Activated CD8-positive, alpha-beta T cell treated with anti-CD3 and anti-CD28 coated beads for 36 hours (primary cell): ENCODE data around the gene KIRREL2. TPM values are rescaled to one million over a fixed set of nuclear protein-coding genes. Genes with fewer than 3 reads are reported as not detected.

ENCODE experiments used
- ATAC-seq: fragments of 200-7000 bp; cut with Tn5 transposase; one replicate; pipeline ENCODE4 v1.10.0; 2021; ENCODE audit warnings: mild to moderate bottlenecking, moderate library complexity
- CTCF ChIA-PET: fragments of 350-600 bp; sonication (Branson Sonifier 250); formaldehyde crosslinking; loops from one replicate; lab custom pipeline; 2021; ENCODE audit warnings: antibody characterized with exemption; lab: Charles Lee
- POLR2A ChIA-PET: fragments of 350-600 bp; sonication (Branson Sonifier 250); formaldehyde crosslinking; loops from one replicate; lab custom pipeline; 2021; ENCODE audit warnings: antibody characterized with exemption; lab: Charles Lee
- DNase-seq: peaks from one replicate; pipeline ENCODE4 v3.0.0-alpha.2; 2020
- H3K27ac Mint-ChIP-seq: one replicate; pipeline ENCODE4 v1.8.0; 2021; ENCODE audit warnings: mild to moderate bottlenecking, mixed read lengths
- H3K27me3 Mint-ChIP-seq: one replicate; pipeline ENCODE4 v1.8.0; 2021; ENCODE audit warnings: mixed read lengths
- H3K36me3 Mint-ChIP-seq: one replicate; pipeline ENCODE4 v1.8.0; 2021; ENCODE audit warnings: low read depth, mixed read lengths
- H3K4me1 Mint-ChIP-seq: one replicate; pipeline ENCODE4 v1.8.0; 2021; ENCODE audit warnings: low read depth, mixed read lengths
- H3K4me3 Mint-ChIP-seq: one replicate; pipeline ENCODE4 v1.8.0; 2021; ENCODE audit warnings: mild to moderate bottlenecking, moderate library complexity, mixed read lengths
- H3K9me3 Mint-ChIP-seq: one replicate; pipeline ENCODE4 v1.8.0; 2021; ENCODE audit warnings: mixed read lengths
- CTCF ChIP-seq: fragments of 200-600 bp; IDR thresholded peaks from one replicate; pipeline ENCODE4 v1.8.0; 2022; ENCODE audit warnings: antibody characterized with exemption, mild to moderate bottlenecking
- intact Hi-C: fragments of 100-400 bp; cut with micrococcal nuclease; formaldehyde crosslinking; loops from one replicate; pipeline ENCODE4 v1.10.0; 2022
- total RNA-seq, 2 experiments: library from RNA; stranded (reverse); gene quantifications; one replicate each; pipeline ENCODE4 v1.2.3, GENCODE V29; 2021

Gene KIRREL2
- total RNA-seq, 2 experiments from 2014 or later = 1.4 TPM

GRCh38 chr19:35824150-35824549, 32.6 kb upstream of the KIRREL2 start:
- H3K4me3 Mint-ChIP-seq = no peak overlapping the region
- no peaks in the 10 kb centered on the region for H3K9me3 Mint-ChIP-seq
- ChIA-PET CTCF (no interaction called here), POLR2A (no interaction called here)
- H3K27me3 Mint-ChIP-seq = peaks cover 20% of the 10 kb centered on the region
- peaks cover 4% of the 10 kb centered on the region for H3K4me1 Mint-ChIP-seq
- TF ChIP-seq CTCF = no peak
- DNase-seq (no peak), ATAC-seq (no peak)
- H3K36me3 Mint-ChIP-seq = no peaks in the 10 kb centered on the region
- no peak overlapping the region for H3K27ac Mint-ChIP-seq
- intact Hi-C loops = loop anchor here (5.0 kb wide), 1 partner anchor 132 kb away; no protein-coding TSS in a partner anchor

- ATAC-seq (peak; percentile 47), DNase-seq (peak; percentile 75)
- Mint-ChIP-seq H3K27ac (no peak overlapping the region), H3K9me3 (no peaks in the 10 kb centered on the region), H3K36me3 (no peaks in the 10 kb centered on the region), H3K4me1 (no peaks in the 10 kb centered on the region), H3K4me3 (no peak overlapping the region), H3K27me3 (peaks cover 24% of the 10 kb centered on the region)
- POLR2A ChIA-PET = interaction anchor here (1.0 kb wide), 1 partner anchor 88 kb away, joined by 3 read pairs; no protein-coding TSS in a partner anchor
- TF ChIP-seq CTCF = no peak
- CTCF ChIA-PET = no interaction called here
- intact Hi-C loops = no loop called here
These were observed 27.9 kb upstream of the KIRREL2 start for GRCh38 chr19:35828692-35829301.

DNA sequence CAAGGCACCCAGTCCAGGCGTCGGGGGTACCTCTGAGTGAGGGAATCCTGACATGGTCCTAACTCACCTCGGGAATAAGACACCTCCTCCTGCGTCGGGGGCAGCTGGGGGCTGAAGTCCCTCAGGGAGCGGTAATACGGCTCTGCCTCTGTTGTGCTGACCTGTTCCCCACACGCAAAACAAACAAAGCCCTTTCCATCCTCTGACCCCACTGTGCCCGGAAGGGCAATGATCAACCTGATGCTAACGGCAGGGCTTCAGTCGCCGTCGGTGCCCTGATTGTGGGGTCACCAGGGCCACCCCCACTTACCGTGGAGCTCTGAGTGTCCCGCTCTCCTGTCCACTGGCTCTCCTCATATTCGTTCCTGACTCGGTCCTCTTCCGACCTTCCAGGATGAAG, 25.7 kb upstream of the KIRREL2 start:
- ChIA-PET CTCF (no interaction called here), POLR2A (interaction anchor here (0.5 to 0.6 kb wide), 2 partner anchors 9 to 154 kb away, joined by 3 to 5 read pairs; no protein-coding TSS in a partner anchor)
- intact Hi-C loops = no loop called here
- Mint-ChIP-seq H3K4me1 (no peaks in the 10 kb centered on the region), H3K36me3 (no peaks in the 10 kb centered on the region), H3K27ac (no peak overlapping the region), H3K4me3 (no peak overlapping the region), H3K27me3 (peaks cover 24% of the 10 kb centered on the region), H3K9me3 (no peaks in the 10 kb centered on the region)
- DNase-seq (no peak), ATAC-seq (no peak)
- TF ChIP-seq CTCF = no peak

GRCh38 chr19:35832054-35832453, 24.7 kb upstream of the KIRREL2 start:
- H3K36me3 Mint-ChIP-seq = no peaks in the 10 kb centered on the region
- no peak for ATAC-seq
- POLR2A ChIA-PET = interaction anchor here (0.5 kb wide), 1 partner anchor 186 kb away, joined by 4 read pairs; no protein-coding TSS in a partner anchor

More at GRCh38 chr19:35832054-35832453, 24.7 kb upstream of the KIRREL2 start:
- H3K27me3 Mint-ChIP-seq = peaks cover 22% of the 10 kb centered on the region
- H3K27ac Mint-ChIP-seq = no peak overlapping the region
- DNase-seq = no peak
- H3K4me3 Mint-ChIP-seq = no peak overlapping the region
- no peaks in the 10 kb centered on the region for H3K4me1 Mint-ChIP-seq
- H3K9me3 Mint-ChIP-seq = no peaks in the 10 kb centered on the region
- intact Hi-C loops = no loop called here
- TF ChIP-seq CTCF = no peak
- CTCF ChIA-PET = no interaction called here
